ENCODE results near the gene ROBO1.

Gene ROBO1

DNA sequence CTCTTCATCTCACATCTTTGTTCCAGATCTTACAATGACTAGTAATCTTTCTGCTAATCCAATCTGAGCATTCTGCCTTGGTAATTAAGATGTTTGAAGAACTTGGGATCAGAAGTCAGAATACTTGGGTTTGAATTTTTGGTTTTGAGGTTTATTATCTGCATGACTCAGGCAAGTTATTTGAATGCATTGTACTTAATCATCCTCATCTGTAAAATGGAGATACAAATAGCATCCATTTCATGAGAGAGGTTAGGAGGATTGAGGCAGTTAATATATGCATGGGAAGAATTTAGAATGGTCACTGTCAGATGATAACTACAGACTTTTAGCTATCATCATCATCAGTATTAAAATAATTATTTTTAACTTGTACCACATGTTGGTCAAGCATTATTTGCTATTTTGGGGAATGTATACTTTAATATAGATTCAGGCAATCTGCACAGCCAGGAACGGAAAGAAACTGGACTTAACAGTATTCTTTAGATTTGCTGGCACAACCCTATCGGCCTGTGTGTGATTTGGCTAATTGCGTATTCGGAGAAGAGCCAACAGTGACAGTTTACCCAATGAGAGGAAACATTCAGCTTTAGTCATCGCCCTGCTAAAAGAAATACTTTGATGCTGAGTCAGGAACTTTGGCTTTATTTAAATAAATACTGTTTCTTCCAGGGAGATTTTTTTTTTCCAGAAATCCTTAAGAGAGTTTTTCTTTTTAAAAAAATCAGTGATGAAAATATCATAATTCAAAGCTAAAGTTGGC lies 600.0 kb downstream of the ROBO1 start:
- DNase-seq (ENCODE audit: low read depth in 2 of 2) = no peak

DNA sequence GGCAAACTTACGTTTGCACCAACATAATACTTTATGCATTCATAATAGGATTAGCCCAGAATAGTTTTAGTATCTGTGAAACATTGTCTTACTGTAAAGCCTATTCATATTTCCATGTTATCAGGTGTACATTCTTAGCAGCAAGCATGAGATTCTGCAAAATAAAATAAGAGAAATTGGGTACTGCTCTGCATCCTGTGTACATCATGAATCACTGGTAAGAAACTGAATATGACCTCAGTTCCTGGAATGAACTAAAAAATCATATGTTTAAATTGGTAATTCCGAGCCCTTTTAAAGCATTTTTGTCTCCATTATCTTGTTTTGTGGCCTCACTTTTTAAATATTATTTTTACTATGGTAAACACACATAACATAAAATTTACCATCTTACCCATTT lies 605.1 kb downstream of the ROBO1 start:
- no peak for DNase-seq (ENCODE audit: low read depth in 2 of 2)

DNA sequence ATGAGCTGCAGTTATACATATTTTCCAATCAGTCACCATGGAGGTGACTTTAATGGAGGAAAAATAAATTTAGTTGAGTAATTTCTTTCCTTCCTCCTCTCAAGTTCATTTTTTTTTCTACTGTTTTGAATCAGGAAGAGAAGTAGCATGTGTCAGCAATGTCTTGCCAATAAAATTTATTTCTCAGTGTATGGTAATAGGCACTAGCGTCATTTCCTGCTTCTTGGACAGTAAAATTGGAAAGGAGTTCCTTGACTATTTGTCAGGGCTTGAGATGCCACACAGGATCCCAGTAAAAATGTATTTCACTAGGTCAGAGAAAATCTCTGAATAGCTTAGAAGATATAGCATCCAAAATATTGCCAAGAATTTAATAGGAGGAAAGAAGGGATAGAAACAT lies 605.9 kb downstream of the ROBO1 start:
- DNase-seq (ENCODE audit: low read depth in 2 of 2) = no peak

DNA sequence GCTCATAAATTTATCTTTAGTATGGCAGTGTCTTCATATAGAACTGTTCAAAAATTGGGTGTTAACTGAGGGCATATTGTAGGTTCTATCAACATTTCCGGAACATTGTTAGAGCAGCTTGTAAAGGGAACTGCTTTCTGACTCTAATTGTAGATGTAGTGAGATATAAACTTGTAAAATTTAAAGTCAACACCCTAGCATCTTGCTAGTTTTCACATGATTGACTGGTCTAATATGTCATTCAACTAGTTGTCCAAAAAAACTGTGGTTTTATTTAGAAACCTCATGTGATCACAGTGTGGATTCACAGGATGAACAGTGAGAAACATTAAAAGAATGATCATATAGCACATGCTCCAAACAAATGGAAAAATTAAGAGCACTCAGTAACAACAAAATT lies 607.4 kb downstream of the ROBO1 start:
- no peak for DNase-seq (ENCODE audit: low read depth in 2 of 2)

DNA sequence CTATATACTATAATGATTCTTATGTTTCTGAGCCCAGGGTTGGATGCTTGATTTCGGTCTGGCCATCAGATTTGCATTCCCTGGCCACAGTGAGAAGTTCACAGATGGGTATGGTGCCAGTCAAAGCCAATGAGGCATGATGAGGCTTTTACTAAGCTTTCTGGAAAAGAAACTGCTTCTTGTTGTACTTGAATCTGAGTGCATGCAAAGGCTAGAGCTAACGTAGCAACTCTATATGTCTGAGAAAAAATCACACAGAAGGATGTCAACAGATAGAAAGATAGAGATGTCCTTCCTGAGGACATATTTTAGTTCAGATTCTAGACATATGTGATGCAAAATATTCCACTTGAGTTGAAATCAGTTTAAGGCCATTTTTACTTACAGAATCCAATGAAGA lies 608.1 kb downstream of the ROBO1 start:
- DNase-seq (ENCODE audit: low read depth in 2 of 2) = no peak

DNA sequence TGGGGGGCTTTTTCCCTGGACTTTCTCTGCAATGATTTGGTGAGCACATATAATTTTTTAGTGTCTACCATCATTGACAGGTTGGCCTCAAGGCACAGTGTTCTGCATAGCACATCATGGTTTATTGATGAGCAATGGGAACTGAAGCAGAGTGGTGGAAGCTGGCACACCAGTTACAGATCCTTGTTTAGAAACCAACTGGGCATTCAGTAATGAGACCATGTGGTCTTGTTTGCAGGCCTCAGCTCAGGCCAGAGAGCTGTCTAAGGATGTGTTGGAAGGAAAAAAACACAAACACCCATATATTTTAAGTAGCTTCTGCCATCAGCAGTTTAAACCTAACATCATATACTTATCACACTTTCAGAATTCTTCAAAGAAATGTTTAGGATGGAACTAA lies 610.6 kb downstream of the ROBO1 start:
- no peak for DNase-seq (ENCODE audit: low read depth in 2 of 2)

DNA sequence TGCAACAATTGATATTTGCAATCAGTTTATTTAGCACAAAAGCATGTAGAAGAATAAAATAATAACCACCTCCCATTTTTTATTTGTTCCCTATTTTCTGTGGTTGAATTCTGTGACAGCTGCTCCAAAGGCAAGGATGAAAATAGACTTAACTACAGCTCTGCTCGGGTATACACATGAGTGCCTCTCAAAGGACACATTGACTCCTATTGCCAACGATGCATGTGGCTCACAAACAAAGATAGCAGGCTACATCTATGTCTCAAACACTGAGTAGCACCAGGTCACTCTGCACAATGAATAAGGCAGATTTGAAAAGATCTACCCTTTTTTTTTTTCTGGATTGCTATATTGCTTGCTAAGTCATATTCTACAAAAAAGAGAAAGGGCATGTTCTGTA lies 612.9 kb downstream of the ROBO1 start:
- no peak for DNase-seq (ENCODE audit: low read depth in 2 of 2)

DNA sequence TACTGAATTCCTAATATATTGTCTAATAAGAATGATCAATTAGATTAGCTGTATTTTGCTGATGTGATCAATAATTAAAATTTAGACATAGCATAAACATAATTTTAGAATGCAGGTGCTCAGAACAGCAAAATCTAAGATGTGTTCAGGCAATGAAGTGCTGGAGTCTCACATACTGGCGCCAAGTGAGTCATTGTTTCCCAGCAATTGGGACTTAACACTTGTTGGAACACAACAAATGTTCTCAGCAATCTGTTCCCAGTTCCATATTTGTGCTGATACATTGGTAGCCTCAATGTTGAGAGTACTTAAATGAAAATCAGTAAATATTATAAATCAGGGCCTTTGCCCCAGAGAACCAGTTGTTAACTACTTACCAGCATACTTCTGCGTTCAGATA lies 619.0 kb downstream of the ROBO1 start:
- no peak for DNase-seq (ENCODE audit: low read depth in 2 of 2)

DNA sequence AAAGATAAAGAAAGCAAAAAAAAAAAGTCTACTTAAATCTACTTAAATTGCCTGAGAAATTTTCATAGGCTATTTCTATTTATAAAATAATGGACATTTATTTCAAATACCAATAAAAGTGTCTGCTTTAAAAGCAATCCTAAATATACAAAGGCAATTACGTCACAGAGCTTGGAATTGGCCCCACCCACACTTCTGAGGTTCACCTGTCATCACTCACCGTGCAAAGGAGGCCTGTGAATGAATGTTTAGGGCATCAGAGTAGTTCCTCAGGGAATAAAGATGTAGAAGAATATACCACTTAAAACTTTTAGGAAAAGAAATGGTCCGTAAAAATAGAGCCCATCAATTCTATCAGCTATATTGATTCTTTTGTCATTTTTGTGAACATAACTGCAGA lies 621.8 kb downstream of the ROBO1 start:
- no peak for DNase-seq (ENCODE audit: low read depth in 2 of 2)

DNA sequence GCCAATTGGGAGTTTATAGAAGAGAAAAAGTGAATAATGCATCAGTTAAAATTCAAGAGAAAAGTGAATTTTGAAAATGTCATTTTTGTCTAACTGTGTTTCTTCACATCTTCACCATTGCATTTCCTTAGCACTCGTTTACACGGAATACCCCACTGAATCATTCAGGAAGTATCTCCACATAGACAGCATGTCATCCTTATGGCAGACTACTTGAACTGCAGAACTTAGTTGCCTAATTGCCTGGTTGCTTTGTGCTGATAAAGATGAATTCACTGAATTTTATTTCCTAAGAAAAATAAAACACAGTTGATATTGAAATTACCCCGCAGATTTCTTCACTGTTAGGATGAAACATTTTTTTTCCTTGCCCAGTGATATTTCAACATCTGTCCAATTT lies 627.1 kb downstream of the ROBO1 start:
- no peak for DNase-seq (ENCODE audit: low read depth in 2 of 2)

DNA sequence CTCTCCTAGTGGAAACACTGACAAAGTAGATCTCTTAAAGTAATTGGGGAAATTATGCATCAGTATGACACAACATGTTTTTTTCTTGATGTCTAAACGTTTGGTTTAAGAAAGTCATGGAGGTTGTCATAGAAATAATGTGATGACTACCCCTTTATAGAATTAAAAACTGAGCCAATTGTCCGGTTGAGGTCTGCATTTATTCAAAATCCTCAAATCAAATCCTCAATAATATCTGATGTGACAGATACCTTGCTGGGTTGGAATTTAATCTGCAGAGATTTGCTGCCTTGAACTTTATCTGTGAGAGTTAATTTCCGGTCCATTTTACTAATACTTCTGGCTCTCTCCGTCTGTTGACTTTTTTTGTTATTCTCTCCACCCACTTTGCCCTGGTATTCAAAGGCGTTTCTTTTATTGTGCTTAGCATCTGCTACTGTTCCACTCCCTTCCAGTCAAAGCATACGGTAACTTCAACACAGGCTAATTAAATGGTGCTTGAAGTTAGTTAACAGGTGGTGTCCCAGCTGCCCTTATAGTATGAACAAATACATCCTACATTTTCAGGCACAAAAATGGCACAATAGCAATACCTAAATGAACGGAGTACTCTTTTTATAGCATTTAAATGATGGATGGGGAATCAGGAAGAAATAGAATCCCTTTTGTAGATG lies 628.3 kb downstream of the ROBO1 start:
- DNase-seq (ENCODE audit: low read depth in 2 of 2) = no peak

DNA sequence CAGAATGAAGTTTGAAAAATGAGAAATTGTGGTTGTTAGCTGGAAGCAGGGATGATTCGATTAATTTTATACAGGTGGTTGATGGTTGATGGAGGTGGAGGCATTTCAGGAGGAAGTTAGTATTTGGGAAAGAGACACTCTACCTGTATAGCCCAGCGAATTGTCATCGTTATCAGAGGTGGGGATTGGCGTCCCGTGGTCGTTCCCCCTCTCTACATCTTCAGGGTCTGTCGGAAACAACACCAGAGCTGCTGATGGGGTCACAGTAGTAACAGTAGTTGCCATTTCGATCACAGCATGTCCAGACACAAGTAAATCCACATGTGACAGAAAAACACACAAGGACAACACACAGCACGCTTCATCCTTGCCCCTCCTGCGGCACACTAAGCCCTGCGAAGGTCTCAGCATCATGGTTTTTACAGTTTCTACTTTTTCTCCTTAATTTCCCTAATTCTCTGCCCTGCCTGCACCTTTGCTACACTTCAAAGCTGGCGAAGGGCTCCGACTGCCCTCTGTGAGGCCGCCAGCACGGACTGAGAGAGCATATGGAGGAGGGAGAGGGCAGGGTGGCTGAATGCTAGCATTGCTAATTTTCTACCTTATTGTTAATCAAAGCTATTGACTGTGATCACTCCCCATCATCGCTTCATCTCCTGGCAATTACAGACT lies 642.3 kb downstream of the ROBO1 start:
- no peak for DNase-seq (ENCODE audit: low read depth in 2 of 2)

DNA sequence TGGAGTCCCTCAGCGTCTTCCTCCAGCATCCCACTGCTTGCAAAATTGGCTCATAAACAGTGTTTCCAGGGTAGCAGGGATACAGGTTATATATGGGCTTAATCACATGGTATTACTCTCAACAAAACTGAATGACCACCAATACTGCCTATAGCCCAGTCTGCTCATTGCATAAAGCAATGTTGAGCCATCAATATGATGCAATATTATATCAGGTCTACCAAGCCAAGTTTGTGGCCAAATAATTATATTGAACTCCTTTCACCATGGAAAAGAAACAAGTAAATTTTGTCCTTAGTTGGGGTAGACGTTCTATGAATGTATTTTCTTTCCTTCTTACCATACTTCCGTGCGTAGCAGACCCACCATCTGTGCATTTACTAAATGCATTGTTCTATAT lies 652.3 kb downstream of the ROBO1 start:
- no peak for DNase-seq (ENCODE audit: low read depth in 2 of 2)

DNA sequence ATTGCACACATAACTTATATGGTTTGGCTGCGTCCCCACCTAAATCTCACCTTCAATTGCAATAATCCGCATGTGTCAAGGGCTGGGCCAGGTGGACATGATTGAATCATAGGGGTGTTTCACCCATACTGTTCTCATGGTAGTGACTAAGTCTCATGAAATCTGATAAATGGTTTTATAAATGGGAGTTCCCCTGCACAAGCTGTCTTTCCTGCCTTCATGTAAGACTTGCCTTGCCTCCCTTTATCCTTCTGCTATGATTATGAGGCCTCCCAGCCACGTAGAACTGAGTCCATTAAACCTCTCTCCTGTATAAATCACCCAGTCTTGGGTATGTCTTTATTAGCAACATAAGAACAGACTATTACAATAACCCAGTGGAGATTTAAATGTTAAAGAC lies 653.9 kb downstream of the ROBO1 start:
- DNase-seq (ENCODE audit: low read depth in 2 of 2) = no peak

DNA sequence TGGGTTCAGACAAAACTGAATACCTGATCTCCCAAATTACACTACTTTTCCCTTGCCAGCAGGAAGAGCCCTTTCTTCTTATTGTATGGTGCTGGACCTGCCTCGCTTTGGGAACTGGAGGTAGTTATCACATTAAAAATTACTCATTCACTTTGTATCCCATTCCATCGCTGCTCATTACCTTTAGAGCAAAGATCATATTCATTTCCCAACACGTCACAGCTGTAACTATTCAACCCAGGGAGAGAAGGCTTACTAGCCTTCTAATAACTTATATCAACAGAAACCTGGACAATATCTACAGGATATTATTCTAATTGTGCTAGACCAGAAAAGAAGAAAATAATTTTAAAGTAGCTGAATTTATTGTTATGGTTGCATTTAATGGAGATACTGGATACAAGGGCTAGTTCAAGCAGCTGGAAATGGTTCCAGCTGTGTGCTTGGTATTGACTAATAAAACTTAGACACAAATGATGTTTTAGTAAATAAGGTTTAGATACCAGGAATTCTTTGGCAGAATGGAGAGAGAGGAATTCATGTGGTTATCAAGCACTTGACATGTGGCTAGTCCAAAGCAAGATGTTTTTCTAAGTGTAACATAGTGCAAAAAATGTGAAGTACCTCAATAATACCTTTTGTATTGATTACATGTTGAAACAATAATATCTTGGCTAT lies 656.3 kb downstream of the ROBO1 start:
- DNase-seq (ENCODE audit: low read depth in 2 of 2) = no peak

DNA sequence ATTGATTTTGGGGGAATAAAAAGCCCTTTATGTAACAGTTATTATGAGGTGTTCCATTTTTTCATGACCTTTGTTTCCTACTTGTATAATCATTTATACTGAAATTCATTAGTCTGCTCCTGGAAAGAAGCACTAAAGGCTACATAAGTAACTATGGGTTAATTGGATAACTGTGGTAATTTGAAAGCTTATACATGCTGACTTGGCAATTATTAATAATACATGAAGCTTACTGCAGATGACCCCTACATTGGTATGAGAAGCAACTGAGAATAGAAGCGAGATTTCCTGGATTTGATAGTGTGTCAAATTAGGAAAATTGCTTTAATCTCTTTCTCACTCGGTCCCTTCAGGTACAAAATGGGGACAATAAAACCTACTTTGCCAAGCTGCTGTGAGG lies 658.0 kb downstream of the ROBO1 start:
- no peak for DNase-seq (ENCODE audit: low read depth in 2 of 2)

DNA sequence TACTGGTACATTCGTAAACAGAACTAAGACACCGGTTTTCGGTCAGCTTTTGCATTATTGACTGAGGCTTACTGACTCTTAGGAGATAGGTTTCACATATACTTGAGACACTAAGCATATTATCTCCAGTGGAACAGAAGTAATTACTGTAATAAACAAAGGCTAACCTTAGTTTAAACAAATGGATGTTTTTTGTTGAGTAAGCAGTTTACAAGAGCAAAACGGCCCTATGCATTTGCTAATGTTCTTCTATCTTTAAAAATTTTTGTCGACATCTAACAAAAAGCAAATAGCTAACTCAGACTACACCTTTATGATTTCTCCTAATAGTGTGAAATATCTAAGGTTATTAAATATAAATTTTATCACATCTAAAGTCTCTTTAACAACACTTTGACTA lies 664.5 kb downstream of the ROBO1 start:
- DNase-seq (ENCODE audit: low read depth in 2 of 2) = no peak

DNA sequence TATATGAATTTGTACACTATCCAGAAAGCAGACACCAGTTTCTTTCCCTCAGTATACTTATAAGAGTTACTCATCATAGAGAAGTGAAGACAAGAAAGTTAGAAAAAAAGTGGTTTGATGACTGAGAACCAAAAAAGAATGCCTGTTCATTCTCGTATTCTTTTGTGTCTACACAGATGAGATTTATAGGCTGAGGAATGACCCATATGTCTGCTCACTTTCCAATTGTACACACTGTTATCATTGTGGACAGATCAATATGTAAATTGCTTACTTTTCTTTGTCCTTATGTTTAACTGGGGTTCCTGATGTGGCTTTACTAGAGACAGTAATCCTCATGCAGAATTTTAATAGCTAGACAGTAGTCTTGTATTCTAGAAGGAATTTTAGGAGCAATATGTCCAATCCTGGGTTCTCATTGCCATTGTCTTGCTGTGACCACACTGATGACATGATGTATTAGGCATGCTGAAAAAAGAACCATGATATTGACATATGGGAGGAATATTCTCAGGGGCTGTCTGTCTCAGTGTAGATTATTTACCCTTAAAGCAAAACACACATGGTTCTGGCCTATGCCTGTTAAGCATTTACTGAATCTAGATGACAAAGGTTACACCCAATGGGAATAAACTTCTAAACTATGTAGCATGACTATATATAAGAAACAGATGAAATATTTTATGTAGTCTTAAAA lies 669.7 kb downstream of the ROBO1 start:
- DNase-seq (ENCODE audit: low read depth in 2 of 2) = no peak

DNA sequence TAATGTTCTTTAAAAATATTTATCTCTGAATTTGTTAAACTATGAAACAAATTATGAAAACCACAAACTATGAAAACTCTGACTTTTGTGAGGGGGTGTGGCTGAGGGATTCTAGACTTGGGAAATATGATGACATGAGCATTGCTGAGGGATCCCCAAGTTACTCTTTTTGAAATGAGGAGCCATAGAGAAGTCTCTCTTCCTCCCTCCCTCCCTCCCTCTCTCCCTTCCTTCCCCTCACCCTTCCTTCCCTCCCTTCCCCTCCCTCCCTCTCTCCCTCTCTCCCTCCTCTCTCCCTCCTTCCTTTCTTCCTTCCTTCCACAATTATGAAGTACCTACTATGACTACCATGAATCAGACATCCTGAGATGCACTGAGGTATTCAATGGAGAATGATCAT lies 673.1 kb downstream of the ROBO1 start:
- DNase-seq (ENCODE audit: low read depth in 2 of 2) = no peak

DNA sequence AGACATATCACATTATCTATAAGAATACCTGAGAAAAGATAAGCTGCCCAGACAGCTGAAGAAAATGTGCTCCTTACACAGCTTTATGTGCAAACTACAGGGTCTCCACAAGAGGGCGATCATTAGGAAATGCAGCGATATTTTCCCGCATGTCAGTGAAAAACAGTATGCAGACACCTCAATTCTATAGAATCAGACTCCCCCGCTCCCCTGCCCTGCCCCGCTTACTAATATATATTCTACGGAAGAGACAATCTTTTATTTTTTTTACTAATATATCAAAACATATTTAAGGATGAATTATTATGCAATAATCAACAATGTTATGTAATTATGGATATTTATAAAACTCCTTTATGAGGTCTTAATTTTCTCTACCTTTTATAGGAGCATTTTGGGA lies 681.3 kb downstream of the ROBO1 start:
- DNase-seq (ENCODE audit: low read depth in 2 of 2) = no peak

DNA sequence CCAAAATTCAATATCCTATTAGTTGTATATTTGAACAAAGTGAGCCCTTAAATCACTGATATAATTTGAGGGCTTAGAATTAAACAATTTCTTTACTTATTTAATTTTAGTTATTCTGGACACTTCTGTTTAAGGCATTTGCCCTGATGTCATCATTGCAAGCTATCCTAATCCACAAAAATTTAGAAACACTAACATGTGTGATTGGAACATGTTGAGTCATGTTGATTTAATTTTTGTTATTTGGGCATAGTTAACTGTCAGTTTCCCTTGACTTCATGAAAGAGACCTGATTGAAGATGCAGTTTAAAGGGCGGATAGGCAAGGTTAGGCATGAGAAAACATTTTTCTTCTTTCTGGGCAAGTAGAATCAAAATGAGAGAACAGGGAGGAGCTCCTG lies 682.6 kb downstream of the ROBO1 start:
- DNase-seq (ENCODE audit: low read depth in 2 of 2) = no peak

DNA sequence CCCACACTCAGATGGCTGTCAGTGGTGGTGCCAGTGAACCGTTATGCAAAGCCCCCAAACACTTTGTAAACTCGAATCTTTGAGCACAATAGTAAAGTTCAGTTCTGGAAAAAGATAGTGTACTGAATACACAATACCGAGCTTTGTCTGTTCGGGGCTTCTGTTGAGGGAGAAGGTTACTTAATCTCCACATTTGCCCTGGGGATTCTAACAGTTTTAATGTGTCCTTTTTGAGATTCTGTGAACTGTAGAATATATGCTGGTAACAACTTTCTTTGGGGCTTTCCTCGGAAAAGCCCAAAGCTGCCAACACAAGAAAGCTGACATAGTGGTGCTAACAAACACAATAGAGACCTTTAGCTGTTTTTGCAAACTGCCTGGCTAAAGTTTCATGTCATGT lies 686.5 kb downstream of the ROBO1 start:
- DNase-seq (ENCODE audit: low read depth in 2 of 2) = no peak
